ENCODE measurements around the gene SHC2.
"Not testable (repeated sequence)": the region's sequence is repeated elsewhere in the genome, so short reads cannot be mapped to it uniquely, and the experiment has no call there.

Gene SHC2

DNA sequence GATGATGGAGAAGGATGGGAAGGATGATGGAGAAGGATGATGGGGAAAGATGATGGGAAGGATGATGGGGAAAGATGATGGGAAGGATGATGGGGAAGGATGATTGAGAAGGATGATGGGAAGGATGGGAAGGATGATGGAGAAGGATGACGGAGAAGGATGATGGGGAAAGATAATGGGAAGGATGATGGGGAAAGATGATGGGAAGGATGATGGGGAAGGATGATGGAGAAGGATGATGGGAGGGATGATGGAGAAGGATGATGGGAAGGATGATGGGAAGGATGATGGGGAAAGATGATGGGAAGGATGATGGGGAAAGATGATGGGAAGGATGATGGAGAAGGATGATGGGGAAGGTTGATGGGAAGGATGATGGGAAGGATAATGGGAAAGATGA is 66.0 kb downstream of the SHC2 start:
- H3K27ac ChIP-seq, result not testable (repeated sequence)

DNA sequence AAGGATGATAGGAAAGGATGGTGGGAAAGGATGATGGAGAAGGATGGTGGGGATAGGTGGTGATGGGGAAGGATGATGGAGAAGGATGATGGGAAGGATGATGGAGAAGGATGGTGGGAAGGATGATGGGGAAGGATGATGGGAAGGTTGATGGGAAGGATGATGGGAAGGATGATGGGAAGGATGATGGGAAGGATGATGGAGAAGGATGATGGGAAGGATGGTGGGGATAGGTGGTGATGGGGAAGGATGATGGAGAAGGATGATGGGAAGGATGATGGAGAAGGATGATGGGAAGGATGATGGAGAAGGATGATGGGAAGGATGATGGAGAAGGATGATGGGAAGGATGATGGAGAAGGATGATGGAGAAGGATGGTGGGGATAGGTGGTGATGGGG is 67.3 kb downstream of the SHC2 start:
- not testable (repeated sequence) for H3K27ac ChIP-seq; DNase-seq (ENCODE audit: low read depth, low spot score)

More for the DNA sequence above, 66.0 kb downstream of the SHC2 start:
- not testable (repeated sequence) for DNase-seq (ENCODE audit: low read depth, low spot score)

DNA sequence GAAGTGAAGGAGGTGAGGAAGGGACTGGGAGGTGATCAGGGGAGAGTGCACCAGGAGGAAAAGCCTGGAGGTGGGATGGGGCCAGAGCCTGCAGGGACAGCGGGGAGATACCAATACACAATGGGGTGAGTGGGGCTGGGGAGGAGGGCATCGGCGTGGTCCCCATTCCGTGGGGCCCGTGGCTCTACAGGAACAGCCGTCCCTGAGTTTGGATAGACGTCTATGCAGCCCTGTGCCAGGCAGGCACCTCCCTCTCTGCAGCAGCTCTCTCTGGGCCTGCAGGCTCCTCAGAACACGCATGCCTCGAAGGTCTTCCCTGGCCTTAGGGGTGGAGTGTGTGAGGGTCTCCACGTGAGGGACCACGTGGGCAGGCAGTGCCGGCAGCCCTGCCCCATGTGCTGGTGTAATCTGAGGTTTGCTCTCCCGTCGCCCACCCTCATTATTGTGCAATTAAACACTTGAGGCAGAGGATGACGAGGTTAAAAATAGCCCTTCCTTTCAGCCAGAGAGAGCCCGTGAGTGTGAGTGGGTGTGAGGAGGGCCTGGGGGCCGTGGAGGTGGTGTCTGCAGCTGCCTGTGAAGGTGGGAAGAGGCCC is 68.4 kb downstream of the SHC2 start:
- H3K27ac ChIP-seq, result no peak overlapping the region
- DNase-seq (ENCODE audit: low read depth, low spot score), result no peak

DNA sequence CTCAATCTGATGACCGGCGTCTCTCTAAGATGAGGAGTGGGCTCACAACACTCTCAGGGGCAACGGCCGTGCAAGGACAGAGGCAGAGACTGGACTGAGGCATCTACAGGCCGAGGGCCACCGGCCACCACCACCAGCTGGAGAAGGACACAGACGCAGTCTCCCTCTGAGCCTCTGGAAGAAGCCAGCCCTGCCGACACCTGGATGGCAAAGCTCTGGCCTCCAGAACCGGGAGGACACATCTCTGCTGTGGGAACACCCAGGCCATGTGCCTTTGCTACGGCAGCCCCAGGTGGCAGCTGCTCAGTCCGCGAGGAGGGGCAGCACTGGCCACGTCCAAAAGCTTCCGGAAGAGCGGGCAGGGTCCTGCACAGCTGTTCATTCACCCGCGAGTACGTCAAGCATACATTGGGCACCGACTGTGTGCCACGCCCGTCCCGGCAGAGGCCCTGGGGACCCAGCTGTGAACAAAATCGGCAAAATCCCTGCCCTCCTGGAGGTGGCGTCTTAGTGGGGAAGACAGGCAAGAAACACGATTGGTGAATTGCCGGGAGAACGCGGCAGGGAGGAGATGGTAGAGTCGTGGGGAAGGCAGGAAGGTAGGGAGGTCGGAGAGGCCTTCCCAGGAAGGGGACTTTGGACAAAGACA is 69.0 kb downstream of the SHC2 start:
- no peak for DNase-seq (ENCODE audit: low read depth, low spot score)
- no peak overlapping the region for H3K27ac ChIP-seq

DNA sequence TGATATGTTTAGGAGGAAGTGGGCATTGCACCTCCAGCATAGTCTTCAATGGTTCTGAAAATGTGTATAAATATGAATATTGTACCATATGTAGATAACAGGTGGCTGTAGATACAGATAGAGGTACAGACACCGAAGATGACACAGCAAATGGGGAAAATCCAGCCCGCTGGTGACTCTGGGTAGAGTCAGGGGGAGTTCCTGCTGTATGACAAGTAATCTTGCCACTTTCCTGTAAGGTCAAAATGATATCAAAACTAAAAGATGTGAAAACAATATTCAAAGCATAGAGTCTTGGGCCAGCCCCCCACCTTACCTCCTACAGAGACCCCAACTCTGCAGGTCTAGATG is 69.7 kb downstream of the SHC2 start:
- DNase-seq (ENCODE audit: low read depth, low spot score), result no peak
- no peak overlapping the region for H3K27ac ChIP-seq

DNA sequence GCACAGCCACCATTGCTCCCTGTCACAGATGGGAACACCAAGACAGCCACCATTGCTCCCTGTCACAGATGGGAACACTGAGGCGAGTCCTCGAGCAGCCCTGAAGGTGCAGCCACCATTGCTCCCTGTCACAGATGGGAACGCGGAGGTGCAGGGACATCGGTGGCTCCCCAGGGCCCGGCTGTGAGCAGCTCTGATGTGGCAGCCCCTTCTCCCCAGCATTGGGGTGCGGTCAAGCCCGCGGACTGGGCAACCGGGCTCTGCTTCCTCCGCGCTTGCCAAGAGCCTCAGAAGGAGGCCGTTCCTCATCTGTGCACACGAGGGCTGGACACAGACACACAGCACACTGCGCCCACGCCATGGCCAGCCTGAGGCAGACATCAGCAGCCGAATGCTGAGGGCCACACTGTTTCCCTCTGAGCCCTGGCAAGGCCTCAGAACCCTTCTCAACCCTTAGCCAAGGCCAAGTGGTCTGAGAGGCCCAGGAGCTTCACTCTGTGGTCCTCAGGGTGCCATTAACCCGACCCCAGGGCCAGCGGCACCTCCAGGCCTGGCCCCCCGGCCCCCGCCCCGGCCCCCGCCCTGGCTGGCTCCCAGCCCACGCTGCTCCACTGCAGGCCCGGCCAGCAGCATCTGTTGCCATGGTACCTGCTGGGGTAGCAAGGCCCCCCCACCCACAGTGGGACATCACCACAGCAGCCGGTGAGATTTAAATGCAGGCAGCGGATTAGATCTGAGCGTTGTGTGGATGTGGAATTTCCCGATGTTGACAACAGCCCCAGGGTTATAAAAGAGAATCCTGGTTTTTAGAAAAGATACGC is 70.2 kb downstream of the SHC2 start:
- H3K27ac ChIP-seq, result no peak overlapping the region
- DNase-seq (ENCODE audit: low read depth, low spot score), result no peak

DNA sequence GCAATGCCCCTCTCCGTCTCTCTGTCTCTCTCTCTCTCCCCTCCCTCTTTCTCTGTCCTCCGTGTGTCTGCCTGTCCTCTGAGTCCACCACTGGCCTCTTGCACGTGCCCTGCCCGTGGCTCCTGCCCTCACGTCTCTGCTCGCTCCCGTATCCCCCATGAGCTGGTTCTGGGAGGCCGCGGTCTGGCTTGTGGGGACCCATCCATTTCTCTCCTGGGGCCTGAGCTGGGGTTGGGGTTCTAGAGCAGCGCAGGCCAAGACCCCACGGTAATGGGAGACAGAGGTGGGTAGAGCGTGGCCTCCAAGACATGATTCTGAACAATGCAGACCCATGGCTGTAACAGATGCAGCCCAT is 70.9 kb downstream of the SHC2 start:
- H3K27ac ChIP-seq, result no peak overlapping the region
- no peak for DNase-seq (ENCODE audit: low read depth, low spot score)

DNA sequence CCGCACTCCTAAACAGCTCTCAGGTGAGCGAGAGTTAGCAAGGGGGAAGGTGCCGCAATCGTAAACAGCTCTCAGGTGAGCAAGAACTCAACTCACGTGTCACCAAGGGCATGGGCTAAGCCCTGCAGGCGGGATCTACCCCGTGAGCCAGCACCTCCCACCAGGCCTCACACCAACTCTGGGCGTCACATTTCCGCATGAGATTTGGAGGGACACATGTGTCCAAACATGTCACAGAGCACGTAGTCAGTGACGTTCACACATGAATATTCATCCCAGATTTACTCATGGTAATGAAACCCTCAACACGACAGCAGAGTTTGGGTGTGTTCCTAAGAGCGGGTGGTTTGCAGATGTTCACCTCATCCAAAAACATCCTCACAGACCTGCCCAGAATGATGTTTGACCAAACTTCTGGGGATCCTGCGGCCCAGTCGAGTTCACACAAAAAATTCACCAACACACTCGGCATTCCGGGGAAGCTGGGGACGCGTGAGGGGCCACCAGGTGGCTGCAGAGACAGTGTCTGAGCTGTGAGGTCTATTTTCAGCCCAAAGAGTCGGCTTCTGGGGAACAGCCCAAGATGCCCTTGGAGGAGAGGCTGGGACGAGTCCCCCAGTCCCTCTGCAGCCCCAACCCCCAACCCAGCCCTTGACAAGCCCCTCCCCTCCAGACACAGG is 71.4 kb downstream of the SHC2 start:
- H3K27ac ChIP-seq, result no peak overlapping the region
- no peak for DNase-seq (ENCODE audit: low read depth, low spot score)

DNA sequence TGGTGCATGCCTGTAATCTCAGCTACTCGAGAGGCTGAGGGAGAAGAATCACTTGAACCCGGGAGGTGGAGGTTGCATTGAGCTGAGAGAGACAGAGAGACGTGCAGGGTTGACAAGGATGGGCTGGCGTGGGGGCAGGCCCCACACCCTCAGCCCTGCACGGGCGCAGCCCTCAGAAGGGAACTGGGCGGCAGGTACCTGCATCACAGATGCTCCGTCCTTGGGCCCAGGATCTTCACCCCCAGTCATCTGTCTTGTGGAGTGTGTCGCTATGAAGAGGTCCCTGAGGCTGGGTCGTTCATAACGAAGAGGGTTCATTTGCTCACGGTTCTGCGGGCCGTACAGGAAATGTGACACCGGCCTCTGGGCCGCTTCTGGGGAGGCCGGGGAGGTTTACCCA is 72.1 kb downstream of the SHC2 start:
- no peak for DNase-seq (ENCODE audit: low read depth, low spot score)
- H3K27ac ChIP-seq, result no peak overlapping the region

DNA sequence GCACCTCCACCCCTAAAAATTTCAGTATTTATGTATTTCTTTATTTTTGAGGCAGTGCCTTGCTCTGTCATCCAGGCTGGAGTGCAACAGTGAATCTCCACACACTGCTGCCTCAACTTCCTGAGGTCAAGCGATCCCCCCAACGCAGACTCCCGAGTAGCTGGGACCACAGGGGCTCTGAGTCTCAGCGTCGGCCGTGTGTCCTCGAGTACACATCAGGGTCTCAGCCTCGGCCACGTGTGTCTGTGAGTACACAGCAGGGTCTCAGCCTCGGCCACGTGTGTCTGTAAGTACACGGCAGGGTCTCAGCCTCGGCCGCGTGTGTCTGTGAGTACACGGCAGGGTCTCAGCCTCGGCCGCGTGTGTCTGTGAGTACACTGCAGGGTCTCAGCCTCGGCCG is 73.1 kb downstream of the SHC2 start:
- no peak overlapping the region for H3K27ac ChIP-seq

DNA sequence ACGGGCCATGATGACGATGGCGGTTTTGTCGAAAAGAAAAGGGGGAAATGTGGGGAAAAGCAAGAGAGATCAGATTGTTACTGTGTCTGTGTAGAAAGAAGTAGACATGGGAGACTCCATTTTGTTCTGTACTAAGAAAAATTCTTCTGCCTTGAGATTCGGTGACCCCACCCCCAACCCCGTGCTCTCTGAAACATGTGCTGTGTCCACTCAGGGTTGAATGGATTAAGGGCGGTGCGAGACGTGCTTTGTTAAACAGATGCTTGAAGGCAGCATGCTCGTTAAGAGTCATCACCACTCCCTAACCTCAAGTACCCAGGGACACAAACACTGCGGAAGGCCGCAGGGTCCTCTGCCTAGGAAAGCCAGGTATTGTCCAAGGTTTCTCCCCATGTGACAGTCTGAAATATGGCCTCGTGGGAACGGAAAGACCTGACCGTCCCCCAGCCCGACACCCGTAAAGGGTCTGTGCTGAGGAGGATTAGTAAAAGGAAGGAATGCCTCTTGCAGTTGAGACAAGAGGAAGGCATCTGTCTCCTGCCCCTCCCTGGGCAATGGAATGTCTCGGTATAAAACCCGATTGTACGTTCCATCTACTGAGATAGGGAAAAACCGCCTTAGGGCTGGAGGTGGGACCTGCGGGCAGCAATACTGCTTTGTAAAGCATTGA is 74.1 kb downstream of the SHC2 start:
- not testable (repeated sequence) for DNase-seq (ENCODE audit: low read depth, low spot score)
- H3K27ac ChIP-seq, result peak overlapping the region; percentile 18

More for the DNA sequence above, 73.1 kb downstream of the SHC2 start:
- no peak for DNase-seq (ENCODE audit: low read depth, low spot score)

DNA sequence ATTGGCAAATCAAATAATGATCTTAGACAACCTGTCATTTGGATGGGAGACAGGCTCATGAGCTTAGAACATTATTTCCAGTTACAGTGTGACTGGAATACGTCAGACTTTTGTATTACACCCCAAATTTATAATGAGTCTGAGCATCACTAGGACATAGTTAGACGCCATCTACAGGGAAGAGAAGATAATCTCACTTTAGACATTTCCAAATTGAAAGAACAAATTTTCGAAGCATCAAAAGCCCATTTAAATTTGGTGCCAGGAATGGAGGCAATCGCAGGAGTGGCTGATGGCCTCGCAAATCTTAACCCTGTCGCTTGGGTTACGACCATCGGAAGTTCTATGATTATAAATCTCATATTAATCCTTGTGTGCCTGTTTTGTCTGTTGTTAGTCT is 74.6 kb downstream of the SHC2 start:
- DNase-seq (ENCODE audit: low read depth, low spot score), result not testable (repeated sequence)
- peak overlapping the region; percentile 18 for H3K27ac ChIP-seq

DNA sequence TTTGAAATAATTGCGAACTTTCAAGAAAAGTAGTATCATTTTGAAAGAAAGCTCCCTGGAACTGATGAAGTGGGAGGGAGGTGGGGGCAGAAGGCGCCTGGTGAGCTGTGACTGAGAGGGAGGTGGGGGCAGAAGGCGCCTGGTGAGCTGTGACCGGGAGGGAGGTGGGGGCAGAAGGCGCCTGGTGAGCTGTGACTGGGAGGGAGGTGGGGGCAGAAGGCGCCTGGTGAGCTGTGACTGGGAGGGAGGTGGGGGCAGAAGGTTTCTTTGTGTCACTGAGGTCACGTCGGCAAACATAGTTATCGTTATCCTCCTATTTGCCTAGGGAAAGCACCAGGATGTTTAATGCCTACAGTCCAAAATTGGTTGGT is 76.0 kb downstream of the SHC2 start:
- H3K27ac ChIP-seq, result no peak overlapping the region
- no peak for DNase-seq (ENCODE audit: low read depth, low spot score)

DNA sequence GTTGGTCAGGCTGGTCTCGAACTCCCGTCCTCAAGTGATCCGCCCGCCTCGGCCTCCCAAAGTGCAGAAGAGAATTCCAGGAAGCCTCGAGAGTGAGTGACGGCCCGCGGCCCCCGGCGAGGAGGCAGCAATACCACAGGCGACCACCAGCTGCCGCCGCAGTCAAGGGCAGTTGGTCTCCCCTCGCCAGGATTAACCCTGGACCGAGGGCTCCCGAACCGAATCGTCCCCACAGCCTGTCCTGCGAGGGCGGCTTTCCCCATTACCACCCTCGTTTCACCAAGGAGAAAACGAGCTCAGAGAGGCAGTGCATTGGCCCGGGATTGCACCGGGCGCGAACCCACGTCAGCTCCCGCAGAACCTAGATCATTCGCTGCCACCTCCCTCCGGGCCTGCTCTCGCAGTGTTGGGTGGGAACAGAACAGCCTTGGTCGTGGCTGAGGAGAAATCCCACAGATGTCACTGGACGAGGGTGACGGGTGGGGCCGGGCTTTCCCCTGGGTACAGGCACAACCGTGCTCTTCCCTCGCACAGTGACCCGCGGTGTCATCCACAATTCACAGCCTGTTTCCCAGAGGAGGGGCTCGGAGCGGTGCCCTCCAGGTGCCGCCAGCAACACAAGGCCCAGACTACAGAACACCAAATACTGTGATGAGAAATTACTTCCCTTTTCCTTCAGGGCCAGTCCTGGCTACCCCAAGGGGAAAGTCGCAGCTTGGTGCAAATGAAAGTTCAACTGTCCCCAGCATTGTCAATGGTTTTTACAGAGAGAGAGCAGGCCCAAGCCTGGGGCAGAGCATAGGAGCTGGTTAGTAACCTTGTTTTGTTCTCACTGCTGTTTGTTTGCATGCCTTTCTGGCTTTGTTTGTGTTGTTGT is 76.7 kb downstream of the SHC2 start:
- DNase-seq (ENCODE audit: low read depth, low spot score), result no peak

DNA sequence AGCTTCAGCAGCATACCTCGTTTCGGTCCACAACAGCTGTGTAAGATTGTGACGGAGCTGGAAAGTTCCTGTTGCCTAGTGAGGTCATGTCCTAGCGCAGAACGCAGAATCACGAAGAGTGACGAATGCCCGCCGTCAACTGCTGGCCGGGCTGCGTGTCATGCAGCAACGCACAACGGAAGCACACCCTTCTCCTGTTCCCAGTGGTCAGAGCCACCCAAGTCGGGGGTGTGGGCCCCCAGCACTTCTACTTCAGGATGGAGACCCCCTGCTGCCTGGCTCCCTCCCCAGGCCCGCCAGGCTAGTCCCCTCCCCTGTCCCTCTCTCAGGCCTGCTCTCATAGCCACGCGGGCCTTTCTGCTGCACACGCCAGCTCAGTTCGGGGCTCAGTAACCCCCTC is 77.8 kb downstream of the SHC2 start:
- no peak for DNase-seq (ENCODE audit: low read depth, low spot score)
- peak overlapping the region; percentile 41 for H3K27ac ChIP-seq

More for the DNA sequence above, 76.7 kb downstream of the SHC2 start:
- no peak overlapping the region for H3K27ac ChIP-seq

DNA sequence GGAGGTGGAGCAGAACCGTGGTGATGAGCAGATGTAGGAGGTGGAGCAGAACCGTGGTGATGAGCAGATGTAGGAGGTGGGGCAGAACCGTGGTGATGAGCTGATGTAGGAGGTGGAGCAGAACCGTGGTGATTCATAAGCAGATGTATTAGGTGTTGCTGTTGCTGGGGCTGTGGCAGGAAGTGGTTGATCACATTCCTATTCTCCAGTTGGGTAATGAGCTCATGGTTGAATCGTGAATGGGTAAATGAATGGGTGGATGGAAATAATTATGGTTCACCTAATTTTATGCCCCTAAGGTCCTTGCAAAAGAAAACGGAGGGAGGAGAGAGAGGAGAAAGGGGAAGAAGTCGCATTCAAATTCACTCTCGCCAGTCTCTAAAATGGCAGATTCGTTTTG is 78.3 kb downstream of the SHC2 start:
- peak; percentile 78 for DNase-seq (ENCODE audit: low read depth, low spot score)
- H3K27ac ChIP-seq, result peak overlapping the region; percentile 41

DNA sequence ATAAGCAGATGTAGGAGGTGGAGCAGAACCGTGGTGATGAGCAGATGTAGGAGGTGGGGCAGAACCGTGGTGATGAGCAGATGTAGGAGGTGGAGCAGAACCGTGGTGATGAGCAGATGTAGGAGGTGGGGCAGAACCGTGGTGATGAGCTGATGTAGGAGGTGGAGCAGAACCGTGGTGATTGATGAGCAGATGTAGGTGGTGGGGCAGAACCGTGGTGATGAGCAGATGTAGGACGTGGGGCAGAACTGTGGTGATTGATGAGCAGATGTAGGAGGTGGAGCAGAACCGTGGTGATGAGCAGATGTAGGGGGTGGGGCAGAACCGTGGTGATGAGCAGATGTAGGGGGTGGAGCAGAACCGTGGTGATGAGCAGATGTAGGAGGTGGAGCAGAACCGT is 78.9 kb downstream of the SHC2 start:
- DNase-seq (ENCODE audit: low read depth, low spot score); H3K27ac ChIP-seq: not testable (repeated sequence)

DNA sequence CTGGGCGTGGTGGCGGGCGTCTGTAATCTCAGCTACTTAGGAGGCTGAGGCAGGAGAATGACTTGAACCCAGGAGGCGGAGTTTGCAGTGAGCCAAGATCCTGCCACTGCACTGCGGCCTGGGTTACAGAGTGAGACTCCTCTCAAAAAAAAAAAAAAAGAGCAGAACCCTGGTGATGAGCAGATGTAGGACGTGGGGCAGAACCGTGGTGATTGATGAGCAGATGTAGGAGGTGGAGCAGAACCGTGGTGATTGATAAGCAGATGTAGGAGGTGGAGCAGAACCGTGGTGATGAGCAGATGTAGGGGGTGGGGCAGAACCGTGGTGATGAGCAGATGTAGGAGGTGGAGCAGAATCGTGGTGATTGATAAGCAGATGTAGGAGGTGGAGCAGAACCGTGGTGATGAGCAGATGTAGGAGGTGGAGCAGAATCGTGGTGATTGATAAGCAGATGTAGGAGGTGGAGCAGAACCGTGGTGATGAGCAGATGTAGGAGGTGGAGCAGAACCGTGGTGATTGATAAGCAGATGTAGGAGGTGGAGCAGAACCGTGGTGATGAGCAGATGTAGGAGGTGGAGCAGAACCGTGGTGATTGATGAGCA is 80.1 kb downstream of the SHC2 start:
- not testable (repeated sequence) for DNase-seq (ENCODE audit: low read depth, low spot score); H3K27ac ChIP-seq

DNA sequence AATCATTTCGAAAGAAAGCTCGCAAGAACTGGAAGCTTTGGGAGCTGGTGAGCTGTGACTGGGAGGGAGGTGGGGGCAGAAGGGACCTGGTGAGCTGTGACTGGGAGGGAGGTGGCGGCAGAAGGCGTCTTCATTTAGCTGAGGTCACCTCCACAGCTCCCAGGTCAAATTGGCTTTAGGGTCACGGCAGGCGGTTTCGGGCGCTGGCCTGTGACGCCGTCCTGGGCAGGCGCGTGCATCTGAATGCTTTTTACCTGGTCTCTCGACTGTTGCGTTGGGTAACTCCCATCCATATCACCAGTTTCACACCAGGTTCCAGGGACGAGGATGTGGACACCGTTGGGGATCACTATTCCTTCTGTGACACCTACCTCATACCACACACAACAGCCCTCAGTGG is 81.0 kb downstream of the SHC2 start:
- no peak for DNase-seq (ENCODE audit: low read depth, low spot score)
- no peak overlapping the region for H3K27ac ChIP-seq
